Activated CD4-positive, CD25-positive, alpha-beta regulatory T cell (primary cell): ENCODE measurements around the gene CD53.
A peak's percentile ranks its signal among the peaks of the same experiment; 100 is the strongest.

ENCODE experiments used
- DNase-seq, 4 experiments: peaks; one replicate each; lab custom pipeline; 2025; lab: John Stamatoyannopoulos, UW

Gene CD53

GRCh38 chr1:110876748-110877341 lies 3.9 kb downstream of the CD53 start:
- DNase-seq = no peak

- no peak for DNase-seq
Measured at GRCh38 chr1:110877364-110877763, 4.4 kb downstream of the CD53 start.

GRCh38 chr1:110877776-110878175 lies 4.8 kb downstream of the CD53 start:
- no peak for DNase-seq

- no peak for DNase-seq
Measured at GRCh38 chr1:110878591-110878990, 5.6 kb downstream of the CD53 start.

- no peak for DNase-seq
Measured at GRCh38 chr1:110878993-110879392, 6.0 kb downstream of the CD53 start.

- peak; percentile 18 to 38 (median 26) for DNase-seq
Measured at GRCh38 chr1:110879758-110880606, 7.0 kb downstream of the CD53 start.

GRCh38 chr1:110880708-110881374 lies 7.9 kb downstream of the CD53 start:
- no peak for DNase-seq

- no peak for DNase-seq
Measured at GRCh38 chr1:110888049-110888448, 15.1 kb downstream of the CD53 start.

- no peak for DNase-seq
Measured at GRCh38 chr1:110888641-110889040, 15.7 kb downstream of the CD53 start.

GRCh38 chr1:110890474-110891196 lies 17.7 kb downstream of the CD53 start:
- DNase-seq = no peak

GRCh38 chr1:110893908-110894490 lies 21.1 kb downstream of the CD53 start:
- no peak for DNase-seq

- no peak for DNase-seq
Measured at GRCh38 chr1:110896090-110896489, 23.1 kb downstream of the CD53 start.

- DNase-seq = no peak
Measured at GRCh38 chr1:110897681-110898080, 24.7 kb downstream of the CD53 start.

- DNase-seq = no peak
Measured at GRCh38 chr1:110898734-110899457, 25.9 kb downstream of the CD53 start.

GRCh38 chr1:110899458-110899843 lies 26.5 kb downstream of the CD53 start:
- DNase-seq = no peak

- DNase-seq = no peak
Measured at GRCh38 chr1:110902820-110903463, 30.0 kb downstream of the CD53 start.

GRCh38 chr1:110903853-110904500 lies 31.0 kb downstream of the CD53 start:
- no peak for DNase-seq

- DNase-seq = no peak
Measured at GRCh38 chr1:110912784-110913183, 39.8 kb downstream of the CD53 start.

- DNase-seq = no peak
Measured at GRCh38 chr1:110914676-110915075, 41.7 kb downstream of the CD53 start.

GRCh38 chr1:110915804-110916203 lies 42.9 kb downstream of the CD53 start:
- DNase-seq = no peak
